Mesendoderm (in vitro differentiated cells): Measurements from ENCODE around the gene GRIN1.

Source experiments
- DNase-seq: peaks from one replicate; pipeline ENCODE4 v3.0.0; 2013
- H2AK5ac ChIP-seq: 2 replicates; pipeline ENCODE4 v1.6.1; 2013; ENCODE audit warnings: low read length, inconsistent platforms
- H2BK120ac ChIP-seq: 2 replicates; pipeline ENCODE4 v1.6.1; 2013; ENCODE audit warnings: low read depth, mild to moderate bottlenecking, low read length, moderate library complexity, mixed read lengths
- H2BK15ac ChIP-seq: replicated peaks from 2 replicates; pipeline ENCODE4 v1.6.1; 2013; ENCODE audit warnings: low read depth, mild to moderate bottlenecking, moderate library complexity
- H2BK5ac ChIP-seq: 2 replicates; pipeline ENCODE4 v1.6.1; 2013; ENCODE audit warnings: low read length, inconsistent platforms
- H3K18ac ChIP-seq: 2 replicates; pipeline ENCODE4 v1.6.1; 2013; ENCODE audit warnings: mild to moderate bottlenecking, low read length, mixed read lengths
- H3K23ac ChIP-seq: one replicate; pipeline ENCODE4 v1.6.1; 2013; ENCODE audit warnings: low read length
- H3K27ac ChIP-seq: 2 replicates; pipeline ENCODE4 v1.5.1; 2013; ENCODE audit warnings: low read depth, mild to moderate bottlenecking, inconsistent platforms, low read length, moderate library complexity
- H3K27me3 ChIP-seq: 2 replicates; pipeline ENCODE4 v1.6.1; 2013; ENCODE audit warnings: low read length, control low read depth, mild to moderate bottlenecking, inconsistent platforms; ENCODE audit not compliant: insufficient read depth, poor library complexity
- H3K36me3 ChIP-seq: 2 replicates; pipeline ENCODE4 v1.6.1; 2013; ENCODE audit warnings: low read length, inconsistent platforms; ENCODE audit not compliant: control insufficient read depth, insufficient read depth
- H3K4ac ChIP-seq: one replicate; pipeline ENCODE4 v1.6.1; 2013; ENCODE audit warnings: low read depth, mild to moderate bottlenecking, low read length, moderate library complexity
- H3K4me1 ChIP-seq: 2 replicates; pipeline ENCODE4 v1.6.1; 2013; ENCODE audit warnings: low read depth, low read length, inconsistent platforms; ENCODE audit not compliant: control insufficient read depth
- H3K4me2 ChIP-seq: 2 replicates; pipeline ENCODE4 v1.6.1; 2013; ENCODE audit warnings: low read length
- H3K4me3 ChIP-seq: 2 replicates; pipeline ENCODE4 v1.5.1; 2013; ENCODE audit warnings: mild to moderate bottlenecking, low read length
- H3K56ac ChIP-seq: one replicate; pipeline ENCODE4 v1.6.1; 2013; ENCODE audit warnings: low read length
- H3K79me1 ChIP-seq: 2 replicates; pipeline ENCODE4 v1.6.1; 2013; ENCODE audit warnings: low read length, inconsistent platforms
- H3K79me2 ChIP-seq: 2 replicates; pipeline ENCODE4 v1.6.1; 2013; ENCODE audit warnings: mild to moderate bottlenecking, low read length; ENCODE audit not compliant: control insufficient read depth, insufficient read depth
- H3K9ac ChIP-seq: 2 replicates; pipeline ENCODE4 v1.6.1; 2013; ENCODE audit warnings: low read length, inconsistent platforms
- H4K5ac ChIP-seq: one replicate; pipeline ENCODE4 v1.6.1; 2013; ENCODE audit warnings: low read length
- H4K8ac ChIP-seq: one replicate; pipeline ENCODE4 v1.6.1; 2013; ENCODE audit warnings: low read depth, mild to moderate bottlenecking, control low read depth, low read length, moderate library complexity
- WGBS: extraction: QIAGEN DNeasy Blood & Tissue Kit; methylation state at CpG from one replicate; pipeline ENCODE4 v1.1.7; 2013; ENCODE audit warnings: low lambda C conversion rate, missing lambda C conversion rate; ENCODE audit not compliant: insufficient coverage; ENCODE audit errors: extremely low coverage; 5-methylcytosine and 5-hydroxymethylcytosine counted together

GRIN1 gene

GRCh38 chr9:137107982-137108381 lies 31.0 kb upstream of the GRIN1 start:
- Histone ChIP-seq H3K27ac (no peak overlapping the region), H4K8ac (no peak overlapping the region), H3K79me2 (no peaks in the 10 kb centered on the region), H3K36me3 (peaks cover 9% of the 10 kb centered on the region), H2BK5ac (no peak overlapping the region), H3K56ac (no peak overlapping the region), H3K4me1 (no peaks in the 10 kb centered on the region), H3K18ac (no peak overlapping the region), H3K4me3 (no peak overlapping the region), H3K27me3 (no peaks in the 10 kb centered on the region), H3K79me1 (no peaks in the 10 kb centered on the region), H4K5ac (no peak overlapping the region), H2AK5ac (no peak overlapping the region), H3K4me2 (no peak overlapping the region), H2BK15ac (no peak overlapping the region), H3K9ac (no peak overlapping the region), H3K4ac (no peak overlapping the region), H2BK120ac (no peak overlapping the region), H3K23ac (no peak overlapping the region)
- no CpG with 5 or more reads among the region's 17 CpGs for WGBS
- DNase-seq = no peak

GRCh38 chr9:137108608-137109249 lies 30.2 kb upstream of the GRIN1 start:
- H3K56ac ChIP-seq = no peak overlapping the region
- no peak overlapping the region for H3K23ac ChIP-seq
- no peak for DNase-seq
- H4K5ac ChIP-seq = no peak overlapping the region
- H2BK5ac ChIP-seq = no peak overlapping the region
- no peak overlapping the region for H3K18ac ChIP-seq
- no peak overlapping the region for H3K4me3 ChIP-seq
- H3K79me2 ChIP-seq = no peaks in the 10 kb centered on the region
- peaks cover 2% of the 10 kb centered on the region for H3K36me3 ChIP-seq
- no CpG with 5 or more reads among the region's 29 CpGs for WGBS
- H2BK15ac ChIP-seq = no peak overlapping the region
- H2BK120ac ChIP-seq = no peak overlapping the region
- H3K4ac ChIP-seq = no peak overlapping the region
- H2AK5ac ChIP-seq = no peak overlapping the region
- H3K27me3 ChIP-seq = peaks cover 3% of the 10 kb centered on the region
- no peak overlapping the region for H4K8ac ChIP-seq
- no peaks in the 10 kb centered on the region for H3K79me1 ChIP-seq
- H3K4me2 ChIP-seq = no peak overlapping the region
- no peak overlapping the region for H3K27ac ChIP-seq
- H3K4me1 ChIP-seq = no peaks in the 10 kb centered on the region
- H3K9ac ChIP-seq = no peak overlapping the region

- Histone ChIP-seq H3K4me3 (no peak overlapping the region), H3K27ac (no peak overlapping the region), H2AK5ac (no peak overlapping the region), H3K79me1 (no peaks in the 10 kb centered on the region), H2BK120ac (no peak overlapping the region), H3K4me1 (no peaks in the 10 kb centered on the region), H2BK5ac (no peak overlapping the region), H3K9ac (no peak overlapping the region), H3K56ac (no peak overlapping the region), H3K79me2 (no peaks in the 10 kb centered on the region), H3K18ac (no peak overlapping the region), H4K5ac (no peak overlapping the region), H3K36me3 (no peaks in the 10 kb centered on the region), H3K23ac (no peak overlapping the region), H2BK15ac (no peak overlapping the region), H4K8ac (no peak overlapping the region), H3K4me2 (no peak overlapping the region), H3K27me3 (peaks cover 5% of the 10 kb centered on the region), H3K4ac (no peak overlapping the region)
- WGBS = no CpG with 5 or more reads among the region's 34 CpGs
- no peak for DNase-seq
These were observed 29.5 kb upstream of the GRIN1 start for GRCh38 chr9:137109250-137110146.

GRCh38 chr9:137110147-137110910 lies 28.6 kb upstream of the GRIN1 start:
- H4K8ac ChIP-seq = no peak overlapping the region
- H3K9ac ChIP-seq = no peak overlapping the region
- H3K79me2 ChIP-seq = no peaks in the 10 kb centered on the region
- H3K4me1 ChIP-seq = no peaks in the 10 kb centered on the region
- no peak overlapping the region for H3K27ac ChIP-seq
- no peak overlapping the region for H2BK120ac ChIP-seq
- no peak for DNase-seq
- no peak overlapping the region for H3K56ac ChIP-seq
- no peak overlapping the region for H3K4me3 ChIP-seq
- H3K79me1 ChIP-seq = no peaks in the 10 kb centered on the region
- H3K23ac ChIP-seq = no peak overlapping the region
- WGBS = no CpG with 5 or more reads among the region's 38 CpGs
- no peak overlapping the region for H3K4me2 ChIP-seq
- no peak overlapping the region for H2BK15ac ChIP-seq
- H3K36me3 ChIP-seq = no peaks in the 10 kb centered on the region
- no peak overlapping the region for H2AK5ac ChIP-seq
- no peak overlapping the region for H2BK5ac ChIP-seq
- H3K4ac ChIP-seq = no peak overlapping the region
- no peak overlapping the region for H3K18ac ChIP-seq
- peaks cover 13% of the 10 kb centered on the region for H3K27me3 ChIP-seq
- H4K5ac ChIP-seq = no peak overlapping the region

- H3K23ac ChIP-seq = no peak overlapping the region
- WGBS = no CpG with 5 or more reads among the region's 28 CpGs
These were observed 27.8 kb upstream of the GRIN1 start for GRCh38 chr9:137110911-137111787.

More at GRCh38 chr9:137110911-137111787, 27.8 kb upstream of the GRIN1 start:
- Histone ChIP-seq H3K4me3 (no peak overlapping the region), H4K5ac (no peak overlapping the region), H2BK120ac (no peak overlapping the region), H2BK15ac (no peak overlapping the region), H3K4me1 (no peaks in the 10 kb centered on the region), H2BK5ac (no peak overlapping the region), H3K36me3 (no peaks in the 10 kb centered on the region), H4K8ac (no peak overlapping the region), H3K79me1 (no peaks in the 10 kb centered on the region), H3K18ac (no peak overlapping the region), H3K79me2 (no peaks in the 10 kb centered on the region), H3K56ac (no peak overlapping the region), H2AK5ac (no peak overlapping the region), H3K9ac (no peak overlapping the region), H3K27me3 (peaks cover 15% of the 10 kb centered on the region), H3K4ac (no peak overlapping the region), H3K4me2 (no peak overlapping the region), H3K27ac (no peak overlapping the region)
- DNase-seq = no peak
